Tibial artery (tissue), 4 donors: ENCODE results near the gene CLBA1.
"Not testable (repeated sequence)": the region's sequence is repeated elsewhere in the genome, so short reads cannot be mapped to it uniquely, and the experiment has no call there.

Source experiments
- DNase-seq, 2 donors: peaks; one replicate each; pipeline ENCODE4 v3.0.0-alpha.2; 2019
- H3K27ac ChIP-seq, 2 donors: fragments of 200-600 bp; sonication (generic) in 1 of 2; 1 replicate in 1 of 2; 2 replicates in 1 of 2; pipeline ENCODE4 v1.5.1; 2018 to 2019; ENCODE audit warnings: mild to moderate bottlenecking in 1 of 2
- H3K27me3 ChIP-seq, 2 donors: fragments of 200-600 bp; sonication (generic) in 1 of 2; one replicate each; pipeline versions ENCODE4 v1.5.1 to v1.6.0; 2016 to 2019
- H3K36me3 ChIP-seq, 3 donors: fragments of 200-600 bp; sonication (generic) in 2 of 3; one replicate each; pipeline ENCODE4 v1.5.1; 2016 to 2019; ENCODE audit warnings: mild to moderate bottlenecking in 2 of 3
- H3K4me1 ChIP-seq, 4 donors: fragments of 200-600 bp; sonication (generic) in 2 of 4; 1 replicate in 3 of 4; 2 replicates in 1 of 4; pipeline ENCODE4 v1.5.1; 2016 to 2019
- H3K4me3 ChIP-seq, 2 donors: fragments of 200-600 bp; sonication (generic) in 1 of 2; 1 replicate in 1 of 2; 2 replicates in 1 of 2; pipeline ENCODE4 v1.5.1; 2018 to 2019; ENCODE audit warnings: mild to moderate bottlenecking in 2 of 2
- H3K9me3 ChIP-seq, 3 donors: fragments of 200-600 bp; sonication (generic) in 1 of 3; one replicate each; pipeline ENCODE4 v1.5.1; 2016 to 2019
- intact Hi-C: fragments of 100-400 bp; cut with DNase I; formaldehyde crosslinking; loops from one replicate; pipeline ENCODE4 v1.15.0; 2023; ENCODE audit warnings: low total_unique reads
- TF ChIP-seq, protein P1 (sequence below), 2 experiments: fragments of 200-600 bp in 1 of 2; fragments of 450-650 bp in 1 of 2; IDR thresholded peaks; one replicate each; pipeline ENCODE4 v1.5.1; 2017 to 2019; ENCODE audit warnings: antibody characterized with exemption in 2 of 2, mild to moderate bottlenecking in 1 of 2, moderate library complexity in 1 of 2

CLBA1 gene

GRCh38 chr14:105023144-105023543 lies 37.6 kb downstream of the CLBA1 start:
- TF ChIP-seq, protein P1, sequence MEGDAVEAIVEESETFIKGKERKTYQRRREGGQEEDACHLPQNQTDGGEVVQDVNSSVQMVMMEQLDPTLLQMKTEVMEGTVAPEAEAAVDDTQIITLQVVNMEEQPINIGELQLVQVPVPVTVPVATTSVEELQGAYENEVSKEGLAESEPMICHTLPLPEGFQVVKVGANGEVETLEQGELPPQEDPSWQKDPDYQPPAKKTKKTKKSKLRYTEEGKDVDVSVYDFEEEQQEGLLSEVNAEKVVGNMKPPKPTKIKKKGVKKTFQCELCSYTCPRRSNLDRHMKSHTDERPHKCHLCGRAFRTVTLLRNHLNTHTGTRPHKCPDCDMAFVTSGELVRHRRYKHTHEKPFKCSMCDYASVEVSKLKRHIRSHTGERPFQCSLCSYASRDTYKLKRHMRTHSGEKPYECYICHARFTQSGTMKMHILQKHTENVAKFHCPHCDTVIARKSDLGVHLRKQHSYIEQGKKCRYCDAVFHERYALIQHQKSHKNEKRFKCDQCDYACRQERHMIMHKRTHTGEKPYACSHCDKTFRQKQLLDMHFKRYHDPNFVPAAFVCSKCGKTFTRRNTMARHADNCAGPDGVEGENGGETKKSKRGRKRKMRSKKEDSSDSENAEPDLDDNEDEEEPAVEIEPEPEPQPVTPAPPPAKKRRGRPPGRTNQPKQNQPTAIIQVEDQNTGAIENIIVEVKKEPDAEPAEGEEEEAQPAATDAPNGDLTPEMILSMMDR (IDR thresholded peaks at IDR 0.05) = no peak
- Histone ChIP-seq H3K27me3 (no peaks in the 10 kb centered on the region), H3K4me1 (peaks cover 0 to 38% (median 25%) of the 10 kb centered on the region in 4 donors), H3K4me3 (no peak overlapping the region), H3K9me3 (no peaks in the 10 kb centered on the region), H3K27ac (no peak overlapping the region), H3K36me3 (no peaks in the 10 kb centered on the region)
- DNase-seq = no peak
- intact Hi-C loops = loop anchor here (5.0 kb wide), 1 partner anchor 46 kb away; the partner anchor contains the start of gene AHNAK2

- H3K9me3 ChIP-seq = no peaks in the 10 kb centered on the region
- peaks cover 0 to 34% (median 22%) of the 10 kb centered on the region in 4 donors for H3K4me1 ChIP-seq
- H3K27me3 ChIP-seq = no peaks in the 10 kb centered on the region
- TF ChIP-seq, protein P1 (IDR thresholded peaks at IDR 0.05) = no peak
- DNase-seq = no peak
- no peaks in the 10 kb centered on the region for H3K36me3 ChIP-seq
- H3K4me3 ChIP-seq = no peak overlapping the region
- H3K27ac ChIP-seq = no peak overlapping the region
- intact Hi-C loops = loop anchor here (5.0 kb wide), 1 partner anchor 47 kb away; the partner anchor contains the start of gene AHNAK2
Observed at GRCh38 chr14:105023791-105024480, 38.3 kb downstream of the CLBA1 start.

DNA sequence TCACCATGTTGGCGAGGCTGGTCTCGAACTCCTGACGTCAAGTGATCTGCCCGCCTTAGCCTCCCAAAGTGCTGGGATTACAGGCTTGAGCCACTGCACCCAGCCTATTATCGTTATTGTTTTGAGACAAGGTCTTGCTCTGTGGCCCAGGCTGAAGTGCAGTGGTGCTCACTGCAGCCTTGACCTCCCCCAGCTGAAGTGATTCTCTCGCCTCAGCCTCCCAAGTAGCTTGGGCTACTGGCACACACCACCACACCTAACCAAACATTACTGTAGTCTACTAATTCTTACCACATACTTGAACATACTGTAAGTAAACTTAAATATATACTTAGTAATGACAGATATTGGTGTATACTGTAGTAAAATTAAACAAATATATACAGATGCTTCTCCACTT lies 39.8 kb downstream of the CLBA1 start:
- no peaks in the 10 kb centered on the region for H3K36me3 ChIP-seq
- intact Hi-C loops = no loop called here
- DNase-seq = no peak
- peaks cover 0 to 19% (median 10%) of the 10 kb centered on the region in 4 donors for H3K4me1 ChIP-seq
- no peak overlapping the region for H3K27ac ChIP-seq
- H3K27me3 ChIP-seq = no peaks in the 10 kb centered on the region
- no peak overlapping the region for H3K4me3 ChIP-seq
- no peaks in the 10 kb centered on the region for H3K9me3 ChIP-seq
- TF ChIP-seq, protein P1 (IDR thresholded peaks at IDR 0.05) = no peak

DNA sequence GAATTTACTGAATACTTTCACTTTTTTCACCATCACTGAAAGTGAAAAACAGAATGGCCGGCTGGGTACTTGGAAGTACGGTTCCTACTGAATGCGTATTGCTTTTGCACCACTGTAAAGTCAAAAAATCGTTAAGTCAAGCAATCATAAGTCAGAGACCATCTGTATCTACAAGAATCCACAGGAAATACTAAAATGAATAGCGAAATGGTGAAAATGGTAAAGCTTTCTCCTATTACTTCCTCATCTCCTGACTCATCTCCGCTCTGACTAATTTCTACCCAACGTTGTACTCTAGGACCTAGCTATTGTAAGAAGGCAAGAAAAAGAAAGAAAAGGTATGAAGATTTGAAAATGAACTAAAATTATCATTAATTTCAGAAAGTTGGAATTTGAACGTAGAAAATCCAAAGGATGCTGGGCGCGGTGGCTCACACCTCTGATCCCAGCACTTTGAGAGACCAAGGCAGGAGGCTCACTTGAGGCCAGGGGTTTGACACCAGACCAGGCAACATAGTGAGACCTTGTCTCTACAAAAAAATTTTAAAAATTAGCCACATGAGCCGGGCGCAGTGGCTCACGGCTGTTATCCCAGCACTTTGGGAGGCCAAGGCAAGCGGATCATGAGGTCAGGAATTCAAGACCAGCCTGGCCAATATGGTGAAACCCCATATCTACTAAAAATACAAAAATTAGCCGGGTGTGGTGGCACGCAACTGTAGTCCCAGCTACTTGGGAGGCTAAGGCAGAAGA lies 40.6 kb downstream of the CLBA1 start:
- H3K4me3 ChIP-seq = no peak overlapping the region
- no peaks in the 10 kb centered on the region for H3K9me3 ChIP-seq
- no peaks in the 10 kb centered on the region for H3K36me3 ChIP-seq
- TF ChIP-seq, protein P1 (IDR thresholded peaks at IDR 0.05) = no peak
- DNase-seq = no peak
- intact Hi-C loops = no loop called here
- no peak overlapping the region for H3K27ac ChIP-seq
- H3K27me3 ChIP-seq = no peaks in the 10 kb centered on the region
- H3K4me1 ChIP-seq = peaks cover 0 to 18% (median 7%) of the 10 kb centered on the region in 4 donors

DNA sequence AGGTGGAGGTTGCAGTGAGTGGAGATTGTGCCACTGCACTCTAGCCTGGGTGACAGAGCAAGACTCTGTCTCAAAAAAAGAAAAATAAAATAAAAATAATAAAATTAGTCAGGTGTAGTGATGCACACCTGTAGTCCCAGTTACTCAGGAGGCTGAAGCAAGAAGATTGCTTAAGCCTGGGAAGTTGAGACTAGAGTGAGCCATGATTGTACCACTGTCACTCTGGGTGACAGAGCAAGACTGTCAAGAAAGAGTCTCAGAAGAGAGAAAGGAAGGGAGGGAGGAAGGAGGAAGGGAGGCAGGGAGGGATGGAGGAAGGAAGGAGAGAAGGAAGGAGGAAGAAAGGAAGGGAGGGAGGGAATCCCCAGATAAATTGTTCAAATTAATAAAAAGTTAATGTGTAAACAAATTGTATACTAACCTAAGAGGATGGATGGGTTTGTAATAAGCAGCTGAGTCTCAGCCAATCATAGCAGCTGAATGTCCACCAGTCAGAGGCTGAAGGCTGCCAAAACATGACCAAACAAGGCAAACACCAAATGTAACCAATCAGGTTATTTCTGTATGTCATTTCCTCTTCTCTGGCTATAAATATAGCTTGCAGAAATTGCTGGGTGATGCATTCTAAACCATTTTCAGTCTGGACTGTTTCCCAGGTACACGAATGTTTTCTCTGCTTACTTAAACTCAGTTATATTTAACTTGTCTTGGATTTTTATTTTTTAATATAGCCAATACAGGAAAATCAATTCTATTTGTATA lies 41.4 kb downstream of the CLBA1 start:
- TF ChIP-seq, protein P1 (IDR thresholded peaks at IDR 0.05) = no peak
- intact Hi-C loops = no loop called here
- H3K27ac ChIP-seq = peak overlapping the region; percentile 11 to 17

DNA sequence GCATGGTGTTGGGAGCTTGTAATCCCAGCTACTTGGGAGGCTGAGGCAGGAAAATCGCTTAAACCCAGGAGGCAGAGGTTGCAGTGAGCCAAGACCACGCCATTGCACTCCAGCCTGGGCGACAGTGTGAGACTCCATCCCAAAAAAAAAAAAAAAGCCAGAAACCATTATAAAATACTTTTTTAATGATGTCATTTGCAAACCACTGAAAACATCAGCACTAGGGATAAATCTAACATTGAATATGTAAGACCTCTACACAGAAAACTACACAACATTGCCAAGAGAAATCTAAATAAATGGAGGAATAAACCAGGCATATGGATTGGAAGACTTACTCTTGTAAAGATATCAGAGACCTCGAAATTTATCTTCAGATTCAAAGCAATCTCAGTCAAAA lies 42.1 kb downstream of the CLBA1 start:
- DNase-seq, H3K4me3 ChIP-seq, H3K27me3 ChIP-seq, intact Hi-C loops, H3K4me1 ChIP-seq, H3K36me3 ChIP-seq, H3K9me3 ChIP-seq: not testable (repeated sequence)
- H3K27ac ChIP-seq = peak overlapping the region; percentile 11 to 17

More for the DNA sequence above, 41.4 kb downstream of the CLBA1 start:
- peaks cover 0 to 13% (median 3%) of the 10 kb centered on the region in 4 donors for H3K4me1 ChIP-seq
- no peaks in the 10 kb centered on the region for H3K27me3 ChIP-seq
- no peak overlapping the region for H3K4me3 ChIP-seq
- DNase-seq = no peak
- H3K9me3 ChIP-seq = no peaks in the 10 kb centered on the region
- no peaks in the 10 kb centered on the region for H3K36me3 ChIP-seq
